Testis (tissue), 3 donors: ENCODE data around the gene VAV2. TPM values are rescaled to one million over a fixed set of nuclear protein-coding genes. Genes with fewer than 3 reads are reported as not detected.

Experiments used
- DNase-seq: peaks from one replicate; pipeline ENCODE4 v3.0.0-alpha.2; 2019
- H3K27ac ChIP-seq, 2 donors: fragments of 200-600 bp; sonication (generic); one replicate each; pipeline ENCODE4 v1.5.1; 2019
- H3K27me3 ChIP-seq: fragments of 200-600 bp; sonication (generic); one replicate; pipeline ENCODE4 v1.5.1; 2019
- H3K36me3 ChIP-seq: fragments of 200-600 bp; sonication (generic); one replicate; pipeline ENCODE4 v1.5.1; 2017; ENCODE audit warnings: low read depth; ENCODE audit errors: missing control alignments
- H3K4me1 ChIP-seq: fragments of 200-600 bp; sonication (generic); one replicate; pipeline ENCODE4 v1.5.1; 2019
- H3K4me3 ChIP-seq, 2 donors: fragments of 200-600 bp; sonication (generic); one replicate each; pipeline ENCODE4 v1.5.1; 2017 to 2019
- H3K9me3 ChIP-seq: fragments of 200-600 bp; sonication (generic); one replicate; pipeline ENCODE4 v1.5.1; 2017
- POLR2A ChIP-seq: fragments of 450-650 bp; IDR thresholded peaks from one replicate; pipeline ENCODE4 v1.6.1; 2017; ENCODE audit warnings: antibody characterized with exemption, mild to moderate bottlenecking, moderate library complexity
- WGBS, 2 donors: methylation state at CpG; one replicate each; pipeline ENCODE4 v1.1.5; 2018; 5-methylcytosine and 5-hydroxymethylcytosine counted together
- intact Hi-C: fragments of 100-400 bp; cut with DNase I; formaldehyde crosslinking; loops from one replicate; pipeline ENCODE4 v1.15.1; 2023; ENCODE audit warnings: low total_unique reads
- polyA plus RNA-seq: library from polyadenylated mRNA; stranded (reverse); fragments of 350-450 nt; fragmentation: Illumina TruSeq; extraction: RNeasy Lipid Tissue Mini Kit (QIAGEN cat#74804); gene quantifications from one replicate; pipeline ENCODE4 v1.2.3, GENCODE V29; 2014; ENCODE audit warnings: low read depth, low replicate concordance; ENCODE audit not compliant: insufficient read depth
- total RNA-seq, 2 donors: library from RNA; depleted of rRNA; stranded (reverse); fragments of >200 nt; gene quantifications; one replicate each; pipeline ENCODE4 v1.2.3, GENCODE V29; 2016
- TF ChIP-seq, protein P1 (sequence below), 3 experiments: fragments of 450-650 bp in 2 of 3; fragments of 200-600 bp in 1 of 3; sonication (generic) in 1 of 3; IDR thresholded peaks; one replicate each; pipeline ENCODE4 v1.5.1; 2016 to 2019; ENCODE audit warnings: antibody characterized with exemption in 3 of 3, mild to moderate bottlenecking in 2 of 3, moderate library complexity in 1 of 3

The VAV2 gene
- total and polyA plus RNA-seq, 3 donors from 2014 or later: 11.0 to 14.1 (median 12.2) TPM

- intact Hi-C loops: no loop called here
- no peaks in the 10 kb centered on the region for H3K36me3 ChIP-seq
- TF ChIP-seq POLR2A: no peak
- TF ChIP-seq, protein P1, sequence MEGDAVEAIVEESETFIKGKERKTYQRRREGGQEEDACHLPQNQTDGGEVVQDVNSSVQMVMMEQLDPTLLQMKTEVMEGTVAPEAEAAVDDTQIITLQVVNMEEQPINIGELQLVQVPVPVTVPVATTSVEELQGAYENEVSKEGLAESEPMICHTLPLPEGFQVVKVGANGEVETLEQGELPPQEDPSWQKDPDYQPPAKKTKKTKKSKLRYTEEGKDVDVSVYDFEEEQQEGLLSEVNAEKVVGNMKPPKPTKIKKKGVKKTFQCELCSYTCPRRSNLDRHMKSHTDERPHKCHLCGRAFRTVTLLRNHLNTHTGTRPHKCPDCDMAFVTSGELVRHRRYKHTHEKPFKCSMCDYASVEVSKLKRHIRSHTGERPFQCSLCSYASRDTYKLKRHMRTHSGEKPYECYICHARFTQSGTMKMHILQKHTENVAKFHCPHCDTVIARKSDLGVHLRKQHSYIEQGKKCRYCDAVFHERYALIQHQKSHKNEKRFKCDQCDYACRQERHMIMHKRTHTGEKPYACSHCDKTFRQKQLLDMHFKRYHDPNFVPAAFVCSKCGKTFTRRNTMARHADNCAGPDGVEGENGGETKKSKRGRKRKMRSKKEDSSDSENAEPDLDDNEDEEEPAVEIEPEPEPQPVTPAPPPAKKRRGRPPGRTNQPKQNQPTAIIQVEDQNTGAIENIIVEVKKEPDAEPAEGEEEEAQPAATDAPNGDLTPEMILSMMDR (IDR thresholded peaks at IDR 0.05): no peak
- no peaks in the 10 kb centered on the region for H3K9me3 ChIP-seq
- WGBS, 2 donors: 80 to 87% methylated on average over 13 to 16 of the region's 16 CpGs
- no peak for DNase-seq
- H3K4me3 ChIP-seq: no peak overlapping the region
- H3K27ac ChIP-seq: no peak overlapping the region
- H3K4me1 ChIP-seq: no peaks in the 10 kb centered on the region
- H3K27me3 ChIP-seq: no peaks in the 10 kb centered on the region
These were observed 44.0 kb downstream of the VAV2 start for GRCh38 chr9:133948131-133948530.

GRCh38 chr9:133946840-133947486 lies 45.2 kb downstream of the VAV2 start:
- H3K9me3 ChIP-seq: no peaks in the 10 kb centered on the region
- intact Hi-C loops: no loop called here
- H3K4me3 ChIP-seq: no peak overlapping the region
- H3K27me3 ChIP-seq: no peaks in the 10 kb centered on the region
- no peaks in the 10 kb centered on the region for H3K36me3 ChIP-seq
- H3K27ac ChIP-seq: no peak overlapping the region
- no peak for DNase-seq
- WGBS, 2 donors: 89 to 93% methylated on average over 9 to 18 of the region's 18 CpGs
- no peak for TF ChIP-seq POLR2A
- TF ChIP-seq, protein P1 (IDR thresholded peaks at IDR 0.05): no peak
- H3K4me1 ChIP-seq: no peaks in the 10 kb centered on the region

DNA sequence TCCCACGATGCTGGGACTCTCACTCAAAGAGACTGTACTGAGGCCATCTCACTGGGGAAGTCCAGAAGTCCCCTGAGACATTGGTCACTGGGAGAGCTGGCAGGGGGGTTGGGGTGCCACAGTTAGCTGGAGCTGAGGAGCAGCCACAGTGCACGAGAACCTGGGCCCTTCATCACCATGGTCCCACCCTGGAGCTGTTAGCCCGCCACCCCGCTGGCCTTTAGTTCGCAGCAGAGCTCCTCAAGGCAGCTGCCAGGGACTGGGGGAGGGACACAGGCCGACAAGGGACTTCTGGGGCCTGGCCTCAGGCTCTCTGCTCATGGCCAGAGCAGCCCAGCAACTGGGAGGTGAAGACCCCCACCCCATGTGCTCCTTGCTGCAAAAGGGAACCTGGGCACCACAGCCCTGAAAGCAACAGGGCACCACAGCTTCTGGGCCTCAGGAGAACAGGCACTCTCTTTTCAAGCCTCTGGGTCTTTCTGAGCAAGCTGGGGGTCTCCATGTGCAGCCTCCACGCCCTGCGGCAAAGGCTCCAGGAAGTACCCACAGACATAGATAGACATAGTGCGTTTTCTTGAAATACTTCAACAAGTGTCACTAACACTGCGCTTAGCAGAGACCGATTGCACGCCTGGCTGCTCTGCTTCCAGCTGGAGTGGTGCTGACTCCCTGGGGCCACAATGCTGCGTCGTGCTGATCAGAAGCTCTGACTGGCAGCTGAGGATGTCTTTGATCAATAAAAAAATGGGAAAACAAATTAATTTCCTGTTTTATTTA lies 46.0 kb downstream of the VAV2 start:
- TF ChIP-seq, protein P1 (IDR thresholded peaks at IDR 0.05): no peak
- no peak for TF ChIP-seq POLR2A
- Histone ChIP-seq H3K27me3 (no peaks in the 10 kb centered on the region), H3K4me3 (no peak overlapping the region), H3K36me3 (no peaks in the 10 kb centered on the region), H3K4me1 (no peaks in the 10 kb centered on the region), H3K27ac (no peak overlapping the region), H3K9me3 (no peaks in the 10 kb centered on the region)
- intact Hi-C loops: no loop called here
- no peak for DNase-seq
- WGBS, 2 donors: 91 to 96% methylated on average over 9 to 14 of the region's 14 CpGs

- no peak for DNase-seq
- no peak overlapping the region for H3K4me3 ChIP-seq
- H3K4me1 ChIP-seq: no peaks in the 10 kb centered on the region
- no peak for TF ChIP-seq POLR2A
- TF ChIP-seq, protein P1 (IDR thresholded peaks at IDR 0.05): no peak
- no peak overlapping the region for H3K27ac ChIP-seq
- no peaks in the 10 kb centered on the region for H3K36me3 ChIP-seq
- no peaks in the 10 kb centered on the region for H3K9me3 ChIP-seq
- intact Hi-C loops: no loop called here
- H3K27me3 ChIP-seq: no peaks in the 10 kb centered on the region
- 88 to 90% methylated on average over 6 to 13 of the region's 13 CpGs for WGBS, 2 donors
These were observed 46.7 kb downstream of the VAV2 start for GRCh38 chr9:133945314-133945975.
